ENCODE measurements around the gene PRLR. TPM values are rescaled to one million over a fixed set of nuclear protein-coding genes. Genes with fewer than 3 reads are reported as not detected.

Gene PRLR
- total and polyA plus RNA-seq, 2 experiments from 2014 or later: 0.31 to 2.2 TPM

GRCh38 chr5:35124932-35125331 lies 105.4 kb downstream of the PRLR start (continued):
- TF ChIP-seq ZNF462 (CRISPR knock-in tag; IDR thresholded peaks at IDR 0.05): no peak
- TF ChIP-seq REST (IDR thresholded peaks at IDR 0.05; ENCODE audit: unreplicated experiment): no peak
- no peak for TF ChIP-seq ETS1 (IDR thresholded peaks at IDR 0.05)
- no peak for TF ChIP-seq POLR2AphosphoS5 (IDR thresholded peaks at IDR 0.05; ENCODE audit: low read depth)

GRCh38 chr5:35122819-35123218 lies 107.5 kb downstream of the PRLR start:
- ATAC-seq (no peak), DNase-seq (ENCODE audit: low spot score) (no peak)
- Histone ChIP-seq H2AFZ (no peak overlapping the region), H3K4me1 (ENCODE audit: insufficient read depth) (no peaks in the 10 kb centered on the region), H3K4me3 (no peak overlapping the region), H3K9me2 (ENCODE audit: insufficient read depth) (no peaks in the 10 kb centered on the region), H3K79me2 (replicated peaks; ENCODE audit: insufficient read depth) (no peaks in the 10 kb centered on the region), H3K27ac (ENCODE audit: low read depth) (no peak overlapping the region), H3F3A (replicated peaks; ENCODE audit: low read depth) (no peaks in the 10 kb centered on the region), H4K20me1 (replicated peaks; ENCODE audit: insufficient read depth) (no peaks in the 10 kb centered on the region), H3K4me2 (no peak overlapping the region), H3K27me3 (ENCODE audit: insufficient read depth) (no peaks in the 10 kb centered on the region), H3K36me3 (ENCODE audit: insufficient read depth) (no peaks in the 10 kb centered on the region; the same call in 1 of the 2 replicates)
- H3K27ac Mint-ChIP-seq: no peak overlapping the region
- H3K4me3 Mint-ChIP-seq: no peak overlapping the region
- H3K4me1 Mint-ChIP-seq: no peaks in the 10 kb centered on the region
- H3K9me3 Mint-ChIP-seq: no peaks in the 10 kb centered on the region
- no peaks in the 10 kb centered on the region for H3K36me3 Mint-ChIP-seq (ENCODE audit: low read depth)
- peaks cover 2% of the 10 kb centered on the region for H3K27me3 Mint-ChIP-seq (ENCODE audit: insufficient read depth, low read depth, poor library complexity)
- no peak for TF ChIP-seq ZNF114 (CRISPR knock-in tag; IDR thresholded peaks at IDR 0.05)
- TF ChIP-seq ZNF331 (CRISPR knock-in tag; IDR thresholded peaks at IDR 0.05; ENCODE audit: low read depth): no peak
- TF ChIP-seq NANOG (IDR thresholded peaks at IDR 0.05; ENCODE audit: borderline replicate concordance): no peak
- no peak for TF ChIP-seq CREB1 (CRISPR knock-in tag; IDR thresholded peaks at IDR 0.05; ENCODE audit: low read depth)
